Calu3 (cell line): Measurements from ENCODE around the gene LRIT1. TPM values are rescaled to one million over a fixed set of nuclear protein-coding genes. Genes with fewer than 3 reads are reported as not detected.

Experiments used
- BruUV-seq: library from RNA; stranded (reverse); fragments of 400-500 nt; replicated peaks from 2 replicates; lab custom pipeline; 2021; lab: Mats Ljungman, UMichigan
- CTCF ChIA-PET: fragments of 300-600 bp; sonication (Branson Sonifier 250); formaldehyde crosslinking; loops from one replicate; lab custom pipeline; 2022; ENCODE audit warnings: antibody characterized with exemption; lab: Charles Lee
- DNase-seq: peaks from one replicate; pipeline ENCODE4 v3.0.0; 2022
- H3K27ac Mint-ChIP-seq: one replicate; pipeline ENCODE4 v1.8.0; 2022; ENCODE audit warnings: mixed read lengths; ENCODE audit not compliant: unreplicated experiment
- H3K27me3 Mint-ChIP-seq: one replicate; pipeline ENCODE4 v1.8.0; 2022; ENCODE audit warnings: mixed read lengths; ENCODE audit not compliant: unreplicated experiment
- H3K36me3 Mint-ChIP-seq: one replicate; pipeline ENCODE4 v1.8.0; 2022; ENCODE audit warnings: mild to moderate bottlenecking, moderate library complexity, mixed read lengths; ENCODE audit not compliant: insufficient read depth, unreplicated experiment
- H3K4me1 Mint-ChIP-seq: one replicate; pipeline ENCODE4 v1.8.0; 2022; ENCODE audit warnings: mild to moderate bottlenecking, low read depth, mixed read lengths; ENCODE audit not compliant: unreplicated experiment
- H3K4me3 Mint-ChIP-seq: one replicate; pipeline ENCODE4 v1.8.0; 2022; ENCODE audit warnings: mild to moderate bottlenecking, low read depth, moderate library complexity, mixed read lengths; ENCODE audit not compliant: unreplicated experiment
- H3K9me3 Mint-ChIP-seq: one replicate; pipeline ENCODE4 v1.8.0; 2022; ENCODE audit warnings: low read depth, mixed read lengths; ENCODE audit not compliant: unreplicated experiment
- CTCF ChIP-seq: fragments of 200-600 bp; IDR thresholded peaks from one replicate; pipeline ENCODE4 v1.8.0; 2022; ENCODE audit warnings: antibody characterized with exemption; ENCODE audit not compliant: unreplicated experiment
- intact Hi-C: fragments of 100-400 bp; cut with micrococcal nuclease; formaldehyde crosslinking; loops from one replicate; pipeline ENCODE4 v1.10.0; 2022; ENCODE audit not compliant: unreplicated experiment
- total RNA-seq: library from RNA; stranded (reverse); gene quantifications from 2 replicates; pipeline ENCODE4 v1.2.3, GENCODE V29; 2022

LRIT1 gene
- total RNA-seq, 1 experiment from 2014 or later = not detected

- peak overlapping the region; percentile 36 for H3K4me3 Mint-ChIP-seq
- no peak overlapping the region for H3K27ac Mint-ChIP-seq
- peaks cover 3% of the 10 kb centered on the region for H3K36me3 Mint-ChIP-seq
- no peak for TF ChIP-seq CTCF
- peaks cover 35% of the 10 kb centered on the region for H3K27me3 Mint-ChIP-seq
- no peaks in the 10 kb centered on the region for H3K4me1 Mint-ChIP-seq
- H3K9me3 Mint-ChIP-seq = no peaks in the 10 kb centered on the region
- no TSS peak for BruUV-seq
- DNase-seq = peak; percentile 65
- CTCF ChIA-PET = interaction anchor here (1.2 kb wide), 1 partner anchor 109 kb away, joined by 7 read pairs; no protein-coding TSS in a partner anchor
- intact Hi-C loops = no loop called here
Observed at GRCh38 chr10:84256510-84257342, 15.4 kb upstream of the LRIT1 start.

GRCh38 chr10:84254552-84255478 is 13.5 kb upstream of the LRIT1 start:
- CTCF ChIA-PET = no interaction called here
- intact Hi-C loops = no loop called here
- Mint-ChIP-seq H3K9me3 (no peaks in the 10 kb centered on the region), H3K27ac (no peak overlapping the region), H3K4me1 (no peaks in the 10 kb centered on the region), H3K4me3 (no peak overlapping the region), H3K36me3 (peaks cover 3% of the 10 kb centered on the region), H3K27me3 (peaks cover 47% of the 10 kb centered on the region)
- no peak for DNase-seq
- TF ChIP-seq CTCF = no peak
- no TSS peak for BruUV-seq

- Mint-ChIP-seq H3K36me3 (peaks cover 5% of the 10 kb centered on the region), H3K9me3 (no peaks in the 10 kb centered on the region), H3K27me3 (peaks cover 76% of the 10 kb centered on the region), H3K4me1 (no peaks in the 10 kb centered on the region), H3K4me3 (no peak overlapping the region), H3K27ac (no peak overlapping the region)
- CTCF ChIA-PET = interaction anchor here (0.5 to 0.6 kb wide), 2 partner anchors 118 to 253 kb away, joined by 3 read pairs; no protein-coding TSS in a partner anchor
- no peak for DNase-seq
- TF ChIP-seq CTCF = no peak
- intact Hi-C loops = no loop called here
- BruUV-seq = no TSS peak
Observed at GRCh38 chr10:84248794-84249193, 7.4 kb upstream of the LRIT1 start.

- no TSS peak for BruUV-seq
- intact Hi-C loops = no loop called here
- no peak for TF ChIP-seq CTCF
- peaks cover 5% of the 10 kb centered on the region for H3K36me3 Mint-ChIP-seq
- H3K4me1 Mint-ChIP-seq = no peaks in the 10 kb centered on the region
- CTCF ChIA-PET = no interaction called here
- H3K27me3 Mint-ChIP-seq = peaks cover 76% of the 10 kb centered on the region
- no peaks in the 10 kb centered on the region for H3K9me3 Mint-ChIP-seq
- DNase-seq = no peak
- H3K27ac Mint-ChIP-seq = no peak overlapping the region
- H3K4me3 Mint-ChIP-seq = no peak overlapping the region
Observed at GRCh38 chr10:84247496-84247895, 6.2 kb upstream of the LRIT1 start.
